ENCODE results near the gene SCTR. TPM values are rescaled to one million over a fixed set of nuclear protein-coding genes. Genes with fewer than 3 reads are reported as not detected.

Gene SCTR
- total and polyA plus RNA-seq, 12 donors: 0.33 to 8.3 (median 0.46) TPM; not detected in 5

GRCh38 chr2:119536211-119536610 is 11.9 kb upstream of the SCTR start:
- Histone ChIP-seq H3K4me1 (replicated peaks in 1 of 2) (no peaks in the 10 kb centered on the region), H3K9me3 (replicated peaks in 1 of 3) (peaks cover 0 to 12% (median 0%) of the 10 kb centered on the region in 3 donors), H3K27ac (no peak overlapping the region), H3K4me3 (no peak overlapping the region), H3K36me3 (replicated peaks in 1 of 2) (no peaks in the 10 kb centered on the region), H3K27me3 (no peaks in the 10 kb centered on the region)
- intact Hi-C loops (cut with DNase I): no loop called here
- WGBS, 4 donors: 70 to 80% (median 76%) methylated on average over 6 of the region's 6 CpGs
- TF ChIP-seq, protein P1, sequence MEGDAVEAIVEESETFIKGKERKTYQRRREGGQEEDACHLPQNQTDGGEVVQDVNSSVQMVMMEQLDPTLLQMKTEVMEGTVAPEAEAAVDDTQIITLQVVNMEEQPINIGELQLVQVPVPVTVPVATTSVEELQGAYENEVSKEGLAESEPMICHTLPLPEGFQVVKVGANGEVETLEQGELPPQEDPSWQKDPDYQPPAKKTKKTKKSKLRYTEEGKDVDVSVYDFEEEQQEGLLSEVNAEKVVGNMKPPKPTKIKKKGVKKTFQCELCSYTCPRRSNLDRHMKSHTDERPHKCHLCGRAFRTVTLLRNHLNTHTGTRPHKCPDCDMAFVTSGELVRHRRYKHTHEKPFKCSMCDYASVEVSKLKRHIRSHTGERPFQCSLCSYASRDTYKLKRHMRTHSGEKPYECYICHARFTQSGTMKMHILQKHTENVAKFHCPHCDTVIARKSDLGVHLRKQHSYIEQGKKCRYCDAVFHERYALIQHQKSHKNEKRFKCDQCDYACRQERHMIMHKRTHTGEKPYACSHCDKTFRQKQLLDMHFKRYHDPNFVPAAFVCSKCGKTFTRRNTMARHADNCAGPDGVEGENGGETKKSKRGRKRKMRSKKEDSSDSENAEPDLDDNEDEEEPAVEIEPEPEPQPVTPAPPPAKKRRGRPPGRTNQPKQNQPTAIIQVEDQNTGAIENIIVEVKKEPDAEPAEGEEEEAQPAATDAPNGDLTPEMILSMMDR (IDR thresholded peaks at IDR 0.05): no peak
- TF ChIP-seq POLR2A (IDR thresholded peaks at IDR 0.05): no peak
- no peak for DNase-seq

GRCh38 chr2:119533560-119533959 is 9.3 kb upstream of the SCTR start:
- intact Hi-C loops (cut with DNase I): no loop called here
- Histone ChIP-seq H3K9me3 (replicated peaks in 1 of 3) (peaks cover 0 to 12% (median 0%) of the 10 kb centered on the region in 3 donors), H3K4me1 (replicated peaks in 1 of 2) (no peaks in the 10 kb centered on the region), H3K27me3 (no peaks in the 10 kb centered on the region), H3K36me3 (replicated peaks in 1 of 2) (no peaks in the 10 kb centered on the region), H3K27ac (no peak overlapping the region), H3K4me3 (no peak overlapping the region)
- DNase-seq: no peak
- WGBS, 4 donors: 59 to 73% (median 66%) methylated on average over 1 of the region's 1 CpG
- TF ChIP-seq, protein P1 (IDR thresholded peaks at IDR 0.05): no peak
- no peak for TF ChIP-seq POLR2A (IDR thresholded peaks at IDR 0.05)

GRCh38 chr2:119531292-119531691 is 7.0 kb upstream of the SCTR start:
- WGBS, 4 donors: 55 to 75% (median 66%) methylated on average over 3 of the region's 3 CpGs

GRCh38 chr2:119527999-119528398 is 3.7 kb upstream of the SCTR start:
- H3K36me3 ChIP-seq (replicated peaks in 1 of 2): no peaks in the 10 kb centered on the region
- intact Hi-C loops (cut with DNase I): loop anchor here in 1 of 2 donors (10.0 kb wide), 1 partner anchor 137 kb away; no protein-coding TSS in a partner anchor

More at GRCh38 chr2:119531292-119531691, 7.0 kb upstream of the SCTR start:
- Histone ChIP-seq H3K4me1 (replicated peaks in 1 of 2) (no peaks in the 10 kb centered on the region), H3K36me3 (replicated peaks in 1 of 2) (no peaks in the 10 kb centered on the region), H3K9me3 (replicated peaks in 1 of 3) (peaks cover 0 to 12% (median 0%) of the 10 kb centered on the region in 3 donors), H3K27me3 (no peaks in the 10 kb centered on the region), H3K4me3 (no peak overlapping the region), H3K27ac (no peak overlapping the region)
- intact Hi-C loops (cut with DNase I): no loop called here
- no peak for TF ChIP-seq POLR2A (IDR thresholded peaks at IDR 0.05)
- TF ChIP-seq, protein P1 (IDR thresholded peaks at IDR 0.05): no peak
- no peak for DNase-seq

More at GRCh38 chr2:119527999-119528398, 3.7 kb upstream of the SCTR start:
- TF ChIP-seq, protein P1 (IDR thresholded peaks at IDR 0.05): no peak
- TF ChIP-seq POLR2A (IDR thresholded peaks at IDR 0.05): no peak
- WGBS, 4 donors: 81 to 92% (median 88%) methylated on average over 2 of the region's 2 CpGs
- H3K4me1 ChIP-seq (replicated peaks in 1 of 2): no peaks in the 10 kb centered on the region
- peaks cover 0 to 11% (median 0%) of the 10 kb centered on the region in 3 donors for H3K9me3 ChIP-seq (replicated peaks in 1 of 3)
- peaks cover 19% of the 10 kb centered on the region for H3K27me3 ChIP-seq
- DNase-seq: no peak
- H3K4me3 ChIP-seq: no peak overlapping the region
- H3K27ac ChIP-seq: no peak overlapping the region

Data from adrenal gland (tissue), 12 donors.